ENCODE data around the gene CHD1.

The CHD1 gene

GRCh38 chr5:98905857-98906688, 22.7 kb downstream of the CHD1 start:
- in situ Hi-C loops (cut with HindIII; ENCODE audit: low sequenced_read_pairs), result no loop called here

GRCh38 chr5:98904780-98905179, 24.0 kb downstream of the CHD1 start:
- in situ Hi-C loops (cut with HindIII; ENCODE audit: low sequenced_read_pairs), result no loop called here

- in situ Hi-C loops (cut with HindIII; ENCODE audit: low sequenced_read_pairs), result no loop called here
These were observed 26.1 kb downstream of the CHD1 start for GRCh38 chr5:98902733-98903132.

GRCh38 chr5:98899456-98899855, 29.4 kb downstream of the CHD1 start:
- in situ Hi-C loops (cut with HindIII; ENCODE audit: low sequenced_read_pairs), result no loop called here

GRCh38 chr5:98898743-98899142, 30.1 kb downstream of the CHD1 start:
- in situ Hi-C loops (cut with HindIII; ENCODE audit: low sequenced_read_pairs), result no loop called here

- in situ Hi-C loops (cut with HindIII; ENCODE audit: low sequenced_read_pairs), result no loop called here
These were observed 37.2 kb downstream of the CHD1 start for GRCh38 chr5:98891591-98891990.

GRCh38 chr5:98880598-98880997, 48.2 kb downstream of the CHD1 start:
- in situ Hi-C loops (cut with HindIII; ENCODE audit: low sequenced_read_pairs), result no loop called here

- in situ Hi-C loops (cut with HindIII; ENCODE audit: low sequenced_read_pairs), result no loop called here
These were observed 48.7 kb downstream of the CHD1 start for GRCh38 chr5:98880151-98880550.

GRCh38 chr5:98877600-98877999, 51.2 kb downstream of the CHD1 start:
- in situ Hi-C loops (cut with HindIII; ENCODE audit: low sequenced_read_pairs), result no loop called here

- in situ Hi-C loops (cut with HindIII; ENCODE audit: low sequenced_read_pairs), result no loop called here
These were observed 56.1 kb downstream of the CHD1 start for GRCh38 chr5:98872674-98873073.

- in situ Hi-C loops (cut with HindIII; ENCODE audit: low sequenced_read_pairs), result no loop called here
These were observed 63.1 kb downstream of the CHD1 start for GRCh38 chr5:98865690-98866089.

GRCh38 chr5:98847054-98847453, 81.8 kb downstream of the CHD1 start:
- in situ Hi-C loops (cut with HindIII; ENCODE audit: low sequenced_read_pairs), result no loop called here

GRCh38 chr5:98846520-98846919, 82.3 kb downstream of the CHD1 start:
- in situ Hi-C loops (cut with HindIII; ENCODE audit: low sequenced_read_pairs), result no loop called here

- in situ Hi-C loops (cut with HindIII; ENCODE audit: low sequenced_read_pairs), result no loop called here
These were observed 82.9 kb downstream of the CHD1 start for GRCh38 chr5:98845878-98846277.

- in situ Hi-C loops (cut with HindIII; ENCODE audit: low sequenced_read_pairs), result no loop called here
These were observed 83.9 kb downstream of the CHD1 start for GRCh38 chr5:98844865-98845264.

- in situ Hi-C loops (cut with HindIII; ENCODE audit: low sequenced_read_pairs), result no loop called here
These were observed 85.3 kb downstream of the CHD1 start for GRCh38 chr5:98843481-98843880.

GRCh38 chr5:98840946-98841345, 87.9 kb downstream of the CHD1 start:
- in situ Hi-C loops (cut with HindIII; ENCODE audit: low sequenced_read_pairs), result no loop called here

GRCh38 chr5:98839469-98840383, 89.1 kb downstream of the CHD1 start:
- in situ Hi-C loops (cut with HindIII; ENCODE audit: low sequenced_read_pairs), result no loop called here

GRCh38 chr5:98836175-98836574, 92.6 kb downstream of the CHD1 start:
- in situ Hi-C loops (cut with HindIII; ENCODE audit: low sequenced_read_pairs), result no loop called here

- in situ Hi-C loops (cut with HindIII; ENCODE audit: low sequenced_read_pairs), result no loop called here
These were observed 101.1 kb downstream of the CHD1 start for GRCh38 chr5:98827588-98828284.

- in situ Hi-C loops (cut with HindIII; ENCODE audit: low sequenced_read_pairs), result no loop called here
These were observed 101.6 kb downstream of the CHD1 start for GRCh38 chr5:98827161-98827560.

Measured in endothelial cell of hepatic sinusoid (primary cell).